Chondrocyte (in vitro differentiated cells): ENCODE data around the gene PIK3CA. TPM values are rescaled to one million over a fixed set of nuclear protein-coding genes. Genes with fewer than 3 reads are reported as not detected.

Experiments used
- DNase-seq: peaks from one replicate; pipeline ENCODE4 v3.0.0; 2021; ENCODE audit warnings: mixed read lengths, low spot score
- H3K27ac Mint-ChIP-seq: one replicate; pipeline ENCODE4 v1.8.0; 2021; ENCODE audit warnings: mild to moderate bottlenecking, moderate library complexity, mixed read lengths; ENCODE audit not compliant: unreplicated experiment
- H3K27me3 Mint-ChIP-seq: 2 replicates; pipeline ENCODE4 v1.8.0; 2021; ENCODE audit warnings: low read depth, mixed read lengths
- H3K36me3 Mint-ChIP-seq: 2 replicates; pipeline ENCODE4 v1.8.0; 2021; ENCODE audit warnings: low read depth, mixed read lengths
- H3K4me1 Mint-ChIP-seq: 2 replicates; pipeline ENCODE4 v1.8.0; 2021; ENCODE audit warnings: low read depth, mild to moderate bottlenecking, mixed read lengths
- H3K4me3 Mint-ChIP-seq: one replicate; pipeline ENCODE4 v1.8.0; 2021; ENCODE audit warnings: mild to moderate bottlenecking, moderate library complexity, mixed read lengths; ENCODE audit not compliant: unreplicated experiment
- H3K9me3 Mint-ChIP-seq: 2 replicates; pipeline ENCODE4 v1.8.0; 2021; ENCODE audit warnings: low read depth, mixed read lengths
- total RNA-seq: library from RNA; stranded (reverse); gene quantifications from 3 replicates; pipeline ENCODE4 v1.2.1, GENCODE V29; 2021
- TF ChIP-seq, protein P1 (sequence below): fragments of 200-600 bp; sonication (generic); IDR thresholded peaks from 2 replicates; pipeline ENCODE4 v1.5.0; 2021; ENCODE audit warnings: antibody characterized with exemption, mild to moderate bottlenecking, moderate library complexity

PIK3CA gene
- total RNA-seq, 1 donor from 2014 or later: 29.3 TPM

GRCh38 chr3:179149406-179149867, 1.3 kb downstream of the PIK3CA start:
- H3K27me3 Mint-ChIP-seq: no peaks in the 10 kb centered on the region
- H3K27ac Mint-ChIP-seq: peak overlapping the region; percentile 91
- peaks cover 38% of the 10 kb centered on the region for H3K4me1 Mint-ChIP-seq
- no peak for DNase-seq
- H3K36me3 Mint-ChIP-seq: no peaks in the 10 kb centered on the region
- peak overlapping the region; percentile 82 for H3K4me3 Mint-ChIP-seq
- TF ChIP-seq, protein P1, sequence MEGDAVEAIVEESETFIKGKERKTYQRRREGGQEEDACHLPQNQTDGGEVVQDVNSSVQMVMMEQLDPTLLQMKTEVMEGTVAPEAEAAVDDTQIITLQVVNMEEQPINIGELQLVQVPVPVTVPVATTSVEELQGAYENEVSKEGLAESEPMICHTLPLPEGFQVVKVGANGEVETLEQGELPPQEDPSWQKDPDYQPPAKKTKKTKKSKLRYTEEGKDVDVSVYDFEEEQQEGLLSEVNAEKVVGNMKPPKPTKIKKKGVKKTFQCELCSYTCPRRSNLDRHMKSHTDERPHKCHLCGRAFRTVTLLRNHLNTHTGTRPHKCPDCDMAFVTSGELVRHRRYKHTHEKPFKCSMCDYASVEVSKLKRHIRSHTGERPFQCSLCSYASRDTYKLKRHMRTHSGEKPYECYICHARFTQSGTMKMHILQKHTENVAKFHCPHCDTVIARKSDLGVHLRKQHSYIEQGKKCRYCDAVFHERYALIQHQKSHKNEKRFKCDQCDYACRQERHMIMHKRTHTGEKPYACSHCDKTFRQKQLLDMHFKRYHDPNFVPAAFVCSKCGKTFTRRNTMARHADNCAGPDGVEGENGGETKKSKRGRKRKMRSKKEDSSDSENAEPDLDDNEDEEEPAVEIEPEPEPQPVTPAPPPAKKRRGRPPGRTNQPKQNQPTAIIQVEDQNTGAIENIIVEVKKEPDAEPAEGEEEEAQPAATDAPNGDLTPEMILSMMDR: no peak
- no peaks in the 10 kb centered on the region for H3K9me3 Mint-ChIP-seq

DNA sequence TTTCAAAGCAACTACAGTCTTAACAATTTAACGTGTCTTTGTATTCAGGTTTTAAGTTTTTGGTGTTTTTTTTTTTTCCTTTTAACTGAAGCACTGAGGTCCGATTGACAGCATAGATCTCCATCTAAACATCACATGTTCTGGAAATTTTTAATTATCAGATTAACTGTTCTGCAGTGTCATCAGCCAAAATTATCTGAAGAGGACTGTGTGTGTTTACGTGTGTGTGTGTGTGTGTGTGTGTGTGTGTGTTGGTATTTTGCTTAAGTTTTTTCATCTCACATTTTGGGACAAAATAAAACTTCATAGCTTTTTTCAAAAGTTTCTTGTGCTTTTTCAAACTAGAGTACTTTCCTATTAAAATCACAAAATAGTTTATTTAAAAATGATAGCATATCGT, 1.8 kb downstream of the PIK3CA start:
- TF ChIP-seq, protein P1: no peak
- Mint-ChIP-seq H3K4me3 (peak overlapping the region; percentile 82), H3K9me3 (no peaks in the 10 kb centered on the region), H3K27ac (peak overlapping the region; percentile 91), H3K4me1 (peaks cover 38% of the 10 kb centered on the region), H3K27me3 (no peaks in the 10 kb centered on the region), H3K36me3 (no peaks in the 10 kb centered on the region)
- DNase-seq: no peak

- DNase-seq: no peak
- no peaks in the 10 kb centered on the region for H3K36me3 Mint-ChIP-seq
- H3K27ac Mint-ChIP-seq: peak overlapping the region; percentile 57
- peak overlapping the region; percentile 31 for H3K4me3 Mint-ChIP-seq
- peaks cover 38% of the 10 kb centered on the region for H3K4me1 Mint-ChIP-seq
- no peaks in the 10 kb centered on the region for H3K27me3 Mint-ChIP-seq
- no peaks in the 10 kb centered on the region for H3K9me3 Mint-ChIP-seq
- TF ChIP-seq, protein P1: no peak
These were observed 2.5 kb downstream of the PIK3CA start for GRCh38 chr3:179150610-179151009.

DNA sequence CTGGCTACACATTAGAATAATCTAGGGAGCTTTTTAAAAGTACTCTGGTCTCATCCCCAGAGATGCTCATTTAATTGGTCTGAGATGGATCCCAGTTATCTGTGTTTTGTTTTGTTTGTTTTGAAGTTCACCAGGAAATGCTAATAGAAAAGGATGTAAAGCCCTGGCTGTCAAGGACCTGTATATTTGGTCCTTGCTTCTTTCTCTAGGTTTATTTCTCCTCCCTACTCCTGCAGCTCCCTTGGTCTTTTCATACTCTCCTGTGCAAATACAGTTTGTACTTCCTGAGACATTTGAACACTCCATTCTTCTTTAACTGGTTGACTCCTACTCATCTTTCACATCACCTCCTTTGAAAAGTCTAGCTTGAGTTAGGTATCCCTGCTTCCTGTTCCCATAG, 3.3 kb downstream of the PIK3CA start:
- Mint-ChIP-seq H3K27me3 (no peaks in the 10 kb centered on the region), H3K36me3 (no peaks in the 10 kb centered on the region), H3K27ac (peak overlapping the region; percentile 7), H3K4me3 (no peak overlapping the region), H3K9me3 (no peaks in the 10 kb centered on the region), H3K4me1 (peaks cover 46% of the 10 kb centered on the region)
- no peak for DNase-seq
- TF ChIP-seq, protein P1: no peak

DNA sequence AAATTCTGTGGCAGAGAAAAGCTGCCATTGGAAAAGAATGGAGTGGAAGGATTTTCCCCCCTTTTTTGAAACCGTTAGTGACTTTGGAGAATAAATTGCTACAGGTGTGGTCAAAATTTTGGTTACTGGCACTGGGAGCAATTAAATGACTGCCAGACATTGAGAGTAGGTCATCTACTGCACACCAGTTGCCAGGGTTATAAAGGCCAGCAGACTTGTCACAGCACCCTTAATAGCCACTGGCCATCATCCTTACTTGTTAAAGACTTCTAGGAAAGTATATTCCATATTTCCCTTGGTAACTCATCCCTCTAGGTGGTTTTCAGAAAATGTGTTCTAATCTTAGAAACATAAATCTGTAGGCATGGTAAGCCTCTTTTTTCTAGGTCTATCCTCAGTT, 8.0 kb downstream of the PIK3CA start:
- TF ChIP-seq, protein P1: no peak
- Mint-ChIP-seq H3K36me3 (no peaks in the 10 kb centered on the region), H3K27me3 (no peaks in the 10 kb centered on the region), H3K4me3 (no peak overlapping the region), H3K9me3 (no peaks in the 10 kb centered on the region), H3K27ac (peak overlapping the region; percentile 63), H3K4me1 (peaks cover 56% of the 10 kb centered on the region)
- no peak for DNase-seq
